H1 (cell line): Measurements from ENCODE around the gene EGLN2. TPM values are rescaled to one million over a fixed set of nuclear protein-coding genes. Genes with fewer than 3 reads are reported as not detected.

Source experiments
- CTCF ChIA-PET: fragments of 300-600 bp; sonication (Branson Sonifier 250); formaldehyde crosslinking; loops from one replicate; lab custom pipeline; 2021; ENCODE audit not compliant: partially characterized antibody; lab: Charles Lee
- POLR2A ChIA-PET: fragments of 300-600 bp; sonication (Branson Sonifier 250); formaldehyde crosslinking; loops from one replicate; lab custom pipeline; 2021; ENCODE audit warnings: inconsistent platforms; ENCODE audit not compliant: partially characterized antibody; lab: Charles Lee
- DNase-seq, 2 experiments: peaks; one replicate each; pipeline versions ENCODE4 v3.0.0 to v3.0.0-alpha.2; 2010 to 2022; ENCODE audit warnings: low spot score in 2 of 2, low read depth in 1 of 2, mixed read lengths in 1 of 2
- FAIRE-seq: peaks from 2 replicates; lab custom pipeline; 2011; peaks lifted over from hg19 to GRCh38; lab: Jason Lieb, UNC
- H2AFZ ChIP-seq: 2 replicates; pipeline ENCODE4 v1.8.1; 2012; ENCODE audit warnings: low read length, inconsistent platforms
- H2AK5ac ChIP-seq: 2 replicates; pipeline ENCODE4 v1.6.1; 2013; ENCODE audit warnings: low read depth, low read length
- H2BK120ac ChIP-seq: replicated peaks from 2 replicates; pipeline ENCODE3; 2013; ENCODE audit warnings: low read depth, low read length, inconsistent platforms
- H2BK12ac ChIP-seq: 2 replicates; pipeline ENCODE4 v1.6.1; 2013; ENCODE audit warnings: low read depth, low read length
- H2BK15ac ChIP-seq: 2 replicates; pipeline ENCODE4 v1.6.1; 2013; ENCODE audit warnings: low read length
- H2BK20ac ChIP-seq: 2 replicates; pipeline ENCODE4 v1.6.1; 2013; ENCODE audit warnings: low read length
- H2BK5ac ChIP-seq: 2 replicates; pipeline ENCODE4 v1.6.1; 2013; ENCODE audit warnings: low read depth, low read length
- H3K14ac ChIP-seq: 2 replicates; pipeline ENCODE4 v1.6.1; 2013; ENCODE audit warnings: inconsistent platforms; ENCODE audit not compliant: insufficient read length
- H3K18ac ChIP-seq: 2 replicates; pipeline ENCODE4 v1.6.1; 2013; ENCODE audit warnings: low read length; ENCODE audit errors: extremely low read depth
- H3K23ac ChIP-seq: 2 replicates; pipeline ENCODE4 v1.6.1; 2013; ENCODE audit warnings: inconsistent platforms; ENCODE audit not compliant: insufficient read length
- H3K23me2 ChIP-seq: 2 replicates; pipeline ENCODE4 v1.6.1; 2013; ENCODE audit warnings: low read depth, low read length
- H3K27ac ChIP-seq: 2 replicates; pipeline ENCODE4 v1.6.1; 2011; ENCODE audit warnings: low read depth, low read length, inconsistent platforms
- H3K27me3 ChIP-seq, 4 experiments: replicated peaks in 1 of 4; 1 replicate in 1 of 4; 2 replicates in 3 of 4; pipeline versions ENCODE4 v1.6.1 to v1.8.1; 2011 to 2013; ENCODE audit warnings: low read length in 3 of 4, mild to moderate bottlenecking in 3 of 4, inconsistent platforms in 2 of 4, mixed read lengths in 2 of 4, moderate library complexity in 1 of 4; ENCODE audit not compliant: control insufficient read depth in 3 of 4, insufficient read depth in 3 of 4; ENCODE audit errors: extremely low read depth in 1 of 4
- H3K36me3 ChIP-seq, 4 experiments: 2 replicates each; pipeline versions ENCODE4 v1.6.1 to v1.8.1; 2011 to 2013; ENCODE audit warnings: mild to moderate bottlenecking in 4 of 4, low read length in 3 of 4, moderate library complexity in 2 of 4, control low read depth in 1 of 4, inconsistent platforms in 1 of 4; ENCODE audit not compliant: insufficient read depth in 4 of 4, control insufficient read depth in 2 of 4
- H3K4ac ChIP-seq: replicated peaks from 2 replicates; pipeline ENCODE3; 2013; ENCODE audit warnings: low read length, low read depth, mixed read lengths, inconsistent platforms; ENCODE audit not compliant: insufficient read length
- H3K4me1 ChIP-seq, 4 experiments: replicated peaks in 1 of 4; 1 replicate in 1 of 4; 2 replicates in 3 of 4; pipeline versions ENCODE4 v1.6.1 to v1.8.1; 2011 to 2013; ENCODE audit warnings: low read length in 3 of 4, inconsistent platforms in 2 of 4, mixed read lengths in 1 of 4; ENCODE audit not compliant: insufficient read depth in 4 of 4, control insufficient read depth in 3 of 4
- H3K4me2 ChIP-seq, 2 experiments: 2 replicates each; pipeline versions ENCODE4 v1.6.1 to v1.8.1; 2011 to 2013; ENCODE audit warnings: low read depth in 2 of 2, low read length in 2 of 2, control low read depth in 1 of 2, inconsistent platforms in 1 of 2, mild to moderate bottlenecking in 1 of 2; ENCODE audit not compliant: insufficient read depth in 1 of 2
- H3K4me3 ChIP-seq, 4 experiments: fragments of 200-600, 300-600 bp in 1 of 4; sonication (generic), shearing (Covaris generic), sonication (Bioruptor Twin) in 1 of 4; 2 replicates each; pipeline versions ENCODE4 v1.5.1 to v1.8.1; 2011 to 2016; ENCODE audit warnings: low read length in 4 of 4, low read depth in 3 of 4, control low read depth in 2 of 4, inconsistent platforms in 2 of 4, mild to moderate bottlenecking in 2 of 4, mixed read lengths in 1 of 4, moderate library complexity in 1 of 4; ENCODE audit not compliant: insufficient read depth in 2 of 4; ENCODE audit errors: extremely low read depth in 1 of 4
- H3K56ac ChIP-seq: replicated peaks from 2 replicates; pipeline ENCODE3; 2013; ENCODE audit warnings: low read depth, mild to moderate bottlenecking, mixed read lengths, low read length, inconsistent platforms; ENCODE audit not compliant: insufficient read length
- H3K79me1 ChIP-seq: 2 replicates; pipeline ENCODE4 v1.6.1; 2013; ENCODE audit warnings: low read depth, low read length, control low read depth
- H3K79me2 ChIP-seq, 2 experiments: 2 replicates each; pipeline versions ENCODE4 v1.6.1 to v1.8.1; 2012 to 2013; ENCODE audit warnings: low read length in 2 of 2, mild to moderate bottlenecking in 2 of 2, inconsistent platforms in 1 of 2; ENCODE audit not compliant: insufficient read depth in 2 of 2, control insufficient read depth in 1 of 2
- H3K9ac ChIP-seq, 4 experiments: replicated peaks in 1 of 4; 1 replicate in 1 of 4; 2 replicates in 3 of 4; pipeline versions ENCODE4 v1.6.1 to v1.8.1; 2011 to 2013; ENCODE audit warnings: low read depth in 3 of 4, low read length in 3 of 4, control low read depth in 2 of 4, mild to moderate bottlenecking in 2 of 4, moderate library complexity in 2 of 4, inconsistent platforms in 1 of 4; ENCODE audit errors: extremely low read depth in 1 of 4
- H3K9me3 ChIP-seq, 2 experiments: 2 replicates each; pipeline versions ENCODE4 v1.6.1 to v1.8.1; 2012 to 2013; ENCODE audit warnings: mild to moderate bottlenecking in 2 of 2, moderate library complexity in 2 of 2, control low read depth in 1 of 2, inconsistent platforms in 1 of 2, low read depth in 1 of 2, low read length in 1 of 2, mixed read lengths in 1 of 2; ENCODE audit not compliant: insufficient read depth in 2 of 2
- H4K20me1 ChIP-seq, 2 experiments: replicated peaks in 1 of 2; 2 replicates each; pipeline versions ENCODE3 to v1.8.1; 2011 to 2013; ENCODE audit warnings: inconsistent platforms in 2 of 2, low read length in 2 of 2, mild to moderate bottlenecking in 1 of 2; ENCODE audit not compliant: insufficient read depth in 2 of 2, control insufficient read depth in 1 of 2
- H4K5ac ChIP-seq: 2 replicates; pipeline ENCODE4 v1.6.1; 2013; ENCODE audit warnings: low read length, low read depth, mixed read lengths, inconsistent platforms; ENCODE audit not compliant: insufficient read length
- H4K8ac ChIP-seq: 2 replicates; pipeline ENCODE4 v1.8.0; 2013; ENCODE audit warnings: mild to moderate bottlenecking, moderate library complexity, low read length, inconsistent platforms; ENCODE audit not compliant: insufficient read depth; ENCODE audit errors: extremely low read depth
- H4K91ac ChIP-seq: replicated peaks from 2 replicates; pipeline ENCODE3; 2013; ENCODE audit warnings: low read length, mixed read lengths, inconsistent platforms; ENCODE audit not compliant: insufficient read length
- CBX8 ChIP-seq: fragments of 300-800, 300-1000 bp; sonication (generic); IDR thresholded peaks from 2 replicates; pipeline ENCODE4 v1.7.1; 2016; ENCODE audit warnings: low read depth, low read length, borderline replicate concordance
- EP300 ChIP-seq, 2 experiments: IDR thresholded peaks; 1 replicate in 1 of 2; 2 replicates in 1 of 2; pipeline ENCODE4 v1.6.1; 2011 to 2012; ENCODE audit warnings: low read depth in 2 of 2, low read length in 2 of 2, mild to moderate bottlenecking in 2 of 2, borderline replicate concordance in 1 of 2, inconsistent platforms in 1 of 2, moderate library complexity in 1 of 2
- GABPA ChIP-seq: IDR thresholded peaks from 2 replicates; pipeline ENCODE4 v1.6.1; 2011; ENCODE audit warnings: mild to moderate bottlenecking, low read length, moderate library complexity, borderline replicate concordance; ENCODE audit not compliant: insufficient read depth
- GTF2F1 ChIP-seq: IDR thresholded peaks from 2 replicates; pipeline ENCODE4 v1.6.1; 2012; ENCODE audit warnings: low read depth, low read length, improper control_type of control experiment, borderline replicate concordance
- JUN ChIP-seq: IDR thresholded peaks from 2 replicates; pipeline ENCODE4 v1.6.1; 2011; ENCODE audit warnings: low read depth, mild to moderate bottlenecking, improper control_type of control experiment, low read length
- KDM5A ChIP-seq: fragments of 200-600 bp; IDR thresholded peaks from 2 replicates; pipeline ENCODE4 v1.7.1; 2012; ENCODE audit warnings: mild to moderate bottlenecking, low read length, inconsistent platforms, mixed read lengths
- RFX5 ChIP-seq: IDR thresholded peaks from 2 replicates; pipeline ENCODE4 v1.6.1; 2011; ENCODE audit warnings: low read depth, low read length, improper control_type of control experiment, borderline replicate concordance
- RXRA ChIP-seq: IDR thresholded peaks from 2 replicates; pipeline ENCODE4 v1.6.1; 2011; ENCODE audit warnings: low read depth, mild to moderate bottlenecking, low read length, moderate library complexity; ENCODE audit not compliant: insufficient read depth
- TCF12 ChIP-seq: IDR thresholded peaks from 2 replicates; pipeline ENCODE4 v1.6.1; 2011; ENCODE audit warnings: low read depth, mild to moderate bottlenecking, low read length
- WGBS, 2 experiments: shearing (Covaris generic) in 1 of 2; methylation state at CpG; one replicate each; pipeline versions ENCODE4 v1.1.6 to v1.1.7; 2013 to 2015; ENCODE audit warnings: low lambda C conversion rate in 2 of 2, mixed read lengths in 2 of 2, inconsistent platforms in 1 of 2, low coverage in 1 of 2, missing lambda C conversion rate in 1 of 2; ENCODE audit not compliant: insufficient replicate concordance in 2 of 2, insufficient coverage in 1 of 2, insufficient read length in 1 of 2; ENCODE audit errors: extremely low coverage in 1 of 2, missing lambda C conversion rate in 1 of 2; 5-methylcytosine and 5-hydroxymethylcytosine counted together
- polyA plus RNA-seq, 7 experiments: library from polyadenylated mRNA; depleted of rRNA in 3 of 7; stranded (reverse) in 5 of 7; unstranded in 2 of 7; fragments of >200 nt in 5 of 7; fragments of 200-250 nt in 2 of 7; gene quantifications; 1 replicate in 5 of 7; 2 replicates in 1 of 7; 4 replicates in 1 of 7; pipeline versions ENCODE4 v1.2.1 to v1.2.3, GENCODE V29; 2011 to 2013; ENCODE audit warnings: missing spikeins in 2 of 7, mixed read lengths in 2 of 7
- total RNA-seq: library from RNA; stranded (reverse); fragmentation: NEBNext Ultra II Directional; extraction: Animal tissue kit (Norgen Biotek cat#: 25700); gene quantifications from 2 replicates; pipeline ENCODE4 v1.2.1, GENCODE V29; 2021
- TF ChIP-seq, protein P1 (sequence below): IDR thresholded peaks from 2 replicates; pipeline ENCODE4 v1.6.1; 2012; ENCODE audit warnings: inconsistent platforms
- TF ChIP-seq, protein P2 (sequence below): IDR thresholded peaks from 2 replicates; pipeline ENCODE4 v1.6.1; 2012; ENCODE audit warnings: inconsistent platforms

Gene EGLN2
- total and polyA plus RNA-seq, 2 of the 8 experiments (the other 6 are each of a cell fraction or from before 2014, with no cell fraction given) = 86.9 to 103 TPM

DNA sequence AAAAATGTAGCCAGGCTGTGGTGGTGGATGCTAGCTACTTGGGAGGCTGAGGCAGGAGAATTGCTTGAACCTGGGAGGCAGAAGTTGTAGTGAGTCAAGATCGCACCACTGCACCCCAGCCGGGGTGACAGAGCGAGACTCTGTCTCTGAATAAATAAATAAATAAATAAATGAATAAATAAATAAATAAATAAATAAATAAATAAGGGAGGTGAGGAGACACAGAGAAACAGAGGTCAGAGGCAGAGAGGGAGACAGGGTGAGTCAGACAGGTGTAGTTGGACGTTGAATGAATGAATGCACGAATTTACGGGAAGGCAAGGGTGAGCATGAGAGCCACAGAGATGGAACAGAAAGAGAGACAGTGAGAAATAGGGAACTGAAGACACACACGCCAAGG lies 17.9 kb upstream of the EGLN2 start:
- Histone ChIP-seq H3K23me2 (peaks cover 8% of the 10 kb centered on the region; the same call in 1 of the 2 replicates), H2BK5ac (no peak overlapping the region), H3K4ac (no peak overlapping the region), H2BK120ac (no peak overlapping the region), H3K4me1 (peaks cover 0 to 8% (median 6%) of the 10 kb centered on the region in 4 experiments; a peak in 6 of 7 replicates), H3K9me3 (no peaks in the 10 kb centered on the region), H3K36me3 (no peaks in the 10 kb centered on the region), H2AFZ (no peak overlapping the region), H3K27ac (no peak overlapping the region), H3K27me3 (no peaks in the 10 kb centered on the region), H4K8ac (no peak overlapping the region), H3K18ac (no peak overlapping the region), H3K4me3 (no peak overlapping the region), H4K91ac (no peak overlapping the region), H3K4me2 (no peak overlapping the region), H3K23ac (no peak overlapping the region), H3K79me1 (no peaks in the 10 kb centered on the region), H3K14ac (no peak overlapping the region), H2BK20ac (no peak overlapping the region; the same call in 1 of the 2 replicates), H2BK12ac (no peak overlapping the region), H3K79me2 (no peaks in the 10 kb centered on the region), H2AK5ac (no peak overlapping the region), H2BK15ac (no peak overlapping the region), H3K9ac (no peak overlapping the region), H3K56ac (no peak overlapping the region), H4K20me1 (no peaks in the 10 kb centered on the region), H4K5ac (no peak overlapping the region)
- FAIRE-seq = no peak
- no peak for DNase-seq
- POLR2A ChIA-PET = interaction anchor here (0.6 to 11.2 kb wide), 4 partner anchors 9 to 345 kb away, joined by 3 to 218 read pairs (median 4); partner anchors contain the start of gene EGLN2
- CTCF ChIA-PET = interaction anchor here (0.6 kb wide), 1 partner anchor 317 kb away, joined by 3 read pairs; no protein-coding TSS in a partner anchor
- WGBS, 2 experiments = 88% methylated on average over 5 of the region's 7 CpGs; no CpG with 5 or more reads in 1 of the 2 experiments
- TF ChIP-seq, protein P1, sequence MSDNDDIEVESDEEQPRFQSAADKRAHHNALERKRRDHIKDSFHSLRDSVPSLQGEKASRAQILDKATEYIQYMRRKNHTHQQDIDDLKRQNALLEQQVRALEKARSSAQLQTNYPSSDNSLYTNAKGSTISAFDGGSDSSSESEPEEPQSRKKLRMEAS = no peak
- TF ChIP-seq, protein P2, sequence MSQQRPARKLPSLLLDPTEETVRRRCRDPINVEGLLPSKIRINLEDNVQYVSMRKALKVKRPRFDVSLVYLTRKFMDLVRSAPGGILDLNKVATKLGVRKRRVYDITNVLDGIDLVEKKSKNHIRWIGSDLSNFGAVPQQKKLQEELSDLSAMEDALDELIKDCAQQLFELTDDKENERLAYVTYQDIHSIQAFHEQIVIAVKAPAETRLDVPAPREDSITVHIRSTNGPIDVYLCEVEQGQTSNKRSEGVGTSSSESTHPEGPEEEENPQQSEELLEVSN = no peak
- TF ChIP-seq RXRA (no peak), EP300 (IDR thresholded peaks at IDR 0.05; ENCODE audit: borderline replicate concordance in 1 of 2, low read depth in 2 of 2, low read length in 2 of 2) (no peak), GTF2F1 (no peak), GABPA (no peak), TCF12 (no peak), CBX8 (no peak), JUN (no peak), KDM5A (no peak), RFX5 (no peak)
